HCT116 (cell line): ENCODE measurements around the gene SHISA7. TPM values are rescaled to one million over a fixed set of nuclear protein-coding genes. Genes with fewer than 3 reads are reported as not detected.
A peak's percentile ranks its signal among the peaks of the same experiment; 100 is the strongest.

Experiments
- ATAC-seq: fragments of 200-7000 bp; cut with Tn5 transposase; 2 replicates; pipeline ENCODE4 v1.9.1; 2020; ENCODE audit warnings: mild to moderate bottlenecking, moderate library complexity
- BruUV-seq: library from RNA; stranded (reverse); fragments of 400-500 nt; replicated peaks from 2 replicates; lab custom pipeline; 2021; lab: Mats Ljungman, UMichigan
- CTCF ChIA-PET: fragments of 300-600 bp; sonication (Branson Sonifier 250); formaldehyde crosslinking; loops from one replicate; lab custom pipeline; 2021; ENCODE audit warnings: antibody characterized with exemption; lab: Charles Lee
- POLR2A ChIA-PET: fragments of 300-600, 350-600 bp; sonication (Branson Sonifier 250); formaldehyde crosslinking; loops from one replicate; lab custom pipeline; 2021; ENCODE audit warnings: antibody characterized with exemption; lab: Charles Lee
- RAD21 ChIA-PET, 2 experiments: fragments of 300-600 bp; sonication (Branson Sonifier 250); formaldehyde crosslinking; loops; one replicate each; lab custom pipeline; 2023; ENCODE audit warnings: low total read pairs in 2 of 2; ENCODE audit not compliant: uncharacterized antibody in 2 of 2, unreplicated experiment in 2 of 2, low non-redundant PET in 1 of 2; lab: Charles Lee
- DNase-seq: peaks from one replicate; pipeline ENCODE4 v3.0.0-alpha.2; 2010; ENCODE audit warnings: low read depth, low spot score
- H2AFZ ChIP-seq: fragments of 200-600 bp; shearing (Covaris generic), sonication (generic); 2 replicates; pipeline ENCODE4 v1.6.1; 2017; ENCODE audit warnings: low read depth, mixed run types, mixed read lengths, antibody characterized with exemption, low read length; ENCODE audit not compliant: poor library complexity, severe bottlenecking
- H3K27ac ChIP-seq: 2 replicates; pipeline ENCODE4 v1.5.1; 2012; ENCODE audit warnings: low read depth, low read length
- H3K27me3 ChIP-seq: fragments of 200-600 bp; sonication (generic); 2 replicates; pipeline ENCODE4 v1.6.1; 2016; ENCODE audit warnings: mixed run types, low read length, mixed read lengths; ENCODE audit not compliant: insufficient read depth
- H3K36me3 ChIP-seq, 2 experiments: fragments of 200-500 bp in 1 of 2; fragments of 200-600 bp in 1 of 2; sonication (Bioruptor generic) in 1 of 2; sonication (generic) in 1 of 2; 2 replicates each; pipeline versions ENCODE4 v1.5.1 to v1.6.1; 2014 to 2016; ENCODE audit warnings: low read length in 2 of 2, inconsistent platforms in 1 of 2, mixed read lengths in 1 of 2, mixed run types in 1 of 2; ENCODE audit not compliant: insufficient read depth in 2 of 2, control insufficient read depth in 1 of 2
- H3K4me1 ChIP-seq, 2 experiments: fragments of 200-600 bp in 1 of 2; sonication (generic) in 1 of 2; 2 replicates each; pipeline versions ENCODE4 v1.5.1 to v1.6.1; 2012 to 2017; ENCODE audit warnings: low read length in 2 of 2, inconsistent platforms in 1 of 2, mild to moderate bottlenecking in 1 of 2, mixed read lengths in 1 of 2, mixed run types in 1 of 2, moderate library complexity in 1 of 2; ENCODE audit not compliant: insufficient read depth in 2 of 2, control insufficient read depth in 1 of 2
- H3K4me2 ChIP-seq: fragments of 200-600 bp; sonication (generic); 2 replicates; pipeline ENCODE4 v1.6.1; 2017; ENCODE audit warnings: mixed run types, low read length, mixed read lengths
- H3K4me3 ChIP-seq, 2 experiments: fragments of 200-600 bp in 1 of 2; sonication (generic) in 1 of 2; replicated peaks in 1 of 2; 2 replicates each; pipeline ENCODE4 v1.5.1; 2011 to 2016; ENCODE audit warnings: low read length in 2 of 2, control low read depth in 1 of 2, low read depth in 1 of 2, mild to moderate bottlenecking in 1 of 2, mixed read lengths in 1 of 2, mixed run types in 1 of 2
- H3K79me2 ChIP-seq: fragments of 200-600 bp; sonication (generic); 2 replicates; pipeline ENCODE4 v1.6.1; 2017; ENCODE audit warnings: mild to moderate bottlenecking, mixed run types, low read length, moderate library complexity, mixed read lengths; ENCODE audit not compliant: insufficient read depth
- H3K9ac ChIP-seq: fragments of 200-600 bp; sonication (generic); 2 replicates; pipeline ENCODE4 v1.6.1; 2016; ENCODE audit warnings: low read length, mixed read lengths
- H3K9me2 ChIP-seq: fragments of 200-600 bp; sonication (generic), shearing (Covaris generic); 2 replicates; pipeline ENCODE4 v1.6.1; 2017; ENCODE audit warnings: mixed run types, mild to moderate bottlenecking, moderate library complexity; ENCODE audit not compliant: insufficient read depth
- H3K9me3 ChIP-seq, 2 experiments: fragments of 200-500 bp in 1 of 2; fragments of 200-600 bp in 1 of 2; sonication (Bioruptor generic) in 1 of 2; sonication (generic) in 1 of 2; 2 replicates each; pipeline ENCODE4 v1.6.1; 2014 to 2017; ENCODE audit warnings: low read length in 2 of 2, mixed read lengths in 2 of 2, inconsistent platforms in 1 of 2, low read depth in 1 of 2, mild to moderate bottlenecking in 1 of 2, mixed run types in 1 of 2, moderate library complexity in 1 of 2; ENCODE audit not compliant: control insufficient read depth in 1 of 2, insufficient read depth in 1 of 2
- H4K20me1 ChIP-seq: fragments of 200-600 bp; sonication (generic), shearing (Covaris generic); 2 replicates; pipeline ENCODE4 v1.6.1; 2017; ENCODE audit warnings: mixed run types, mild to moderate bottlenecking, moderate library complexity; ENCODE audit not compliant: insufficient read depth
- ELF1 ChIP-seq: IDR thresholded peaks from 2 replicates; pipeline ENCODE4 v1.6.1; 2012; ENCODE audit warnings: low read depth, borderline replicate concordance
- JUND ChIP-seq: IDR thresholded peaks from 2 replicates; pipeline ENCODE4 v1.6.1; 2012
- POLR2AphosphoS5 ChIP-seq: IDR thresholded peaks from 2 replicates; pipeline ENCODE4 v1.6.1; 2011; ENCODE audit warnings: mild to moderate bottlenecking, low read depth, low read length, moderate library complexity
- SIN3A ChIP-seq: IDR thresholded peaks from 2 replicates; pipeline ENCODE4 v1.6.1; 2012; ENCODE audit warnings: low read depth
- intact Hi-C: fragments of 100-400 bp; cut with micrococcal nuclease; formaldehyde crosslinking; loops from 2 replicates; pipeline ENCODE4 v1.10.0; 2022
- total RNA-seq: library from RNA; stranded (reverse); gene quantifications from one replicate; pipeline ENCODE4 v1.2.1, GENCODE V29; 2021; ENCODE audit not compliant: unreplicated experiment
- TF ChIP-seq, protein P1 (sequence below): IDR thresholded peaks from 2 replicates; pipeline ENCODE4 v1.6.1; 2012
- TF ChIP-seq, protein P2 (sequence below): IDR thresholded peaks from 2 replicates; pipeline ENCODE4 v1.6.1; 2012
- TF ChIP-seq, protein P3 (sequence below), 3 experiments: fragments of 200-600 bp in 1 of 3; sonication (generic) in 1 of 3; IDR thresholded peaks in 2 of 3; conservative IDR thresholded peaks in 1 of 3; 2 replicates each; pipeline ENCODE4 v1.5.1; 2012 to 2017; ENCODE audit warnings: low read depth in 2 of 3, low read length in 2 of 3, antibody characterized with exemption in 1 of 3, borderline replicate concordance in 1 of 3, control low read depth in 1 of 3, mild to moderate bottlenecking in 1 of 3, mixed read lengths in 1 of 3, mixed run types in 1 of 3, moderate library complexity in 1 of 3; ENCODE audit not compliant: insufficient read depth in 1 of 3

Gene SHISA7
- total RNA-seq, 1 experiment from 2014 or later: not detected

DNA sequence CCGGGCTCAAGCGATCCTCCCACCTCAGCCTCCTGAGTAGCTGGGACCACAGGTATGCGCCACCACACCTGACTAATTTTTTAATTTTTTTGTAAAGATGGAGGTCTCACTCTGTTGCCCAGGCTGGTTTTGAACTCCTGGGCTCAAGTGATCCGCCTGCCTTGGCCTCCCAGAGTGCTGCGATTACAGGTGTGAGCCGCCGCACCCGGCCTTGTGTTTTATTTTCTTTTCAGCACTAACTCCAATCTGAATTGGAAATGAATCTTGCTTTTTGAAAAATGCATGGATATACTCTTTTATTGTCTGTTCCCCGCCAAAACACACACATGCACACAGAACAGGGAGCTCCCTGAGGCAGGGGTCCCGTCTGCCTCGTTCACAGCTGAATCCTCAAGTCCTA is 19.6 kb upstream of the SHISA7 start:
- Histone ChIP-seq H3K4me1 (peaks cover 14 to 35% of the 10 kb centered on the region in 2 experiments), H3K4me2 (peak overlapping the region; percentile 98), H3K27ac (no peak overlapping the region), H3K79me2 (peaks cover 12% of the 10 kb centered on the region; the same call in 1 of the 2 replicates), H3K27me3 (no peaks in the 10 kb centered on the region), H3K36me3 (no peaks in the 10 kb centered on the region), H3K4me3 (peak overlapping the region; percentile 51 to 98; a peak in 2 of 4 replicates), H2AFZ (no peak overlapping the region), H3K9ac (no peak overlapping the region), H3K9me3 (no peaks in the 10 kb centered on the region), H4K20me1 (no peaks in the 10 kb centered on the region), H3K9me2 (no peaks in the 10 kb centered on the region)
- intact Hi-C loops: no loop called here
- CTCF ChIA-PET: interaction anchor here (1.5 kb wide), 2 partner anchors 9 to 41 kb away, joined by 3 to 7 read pairs; no protein-coding TSS in a partner anchor
- RAD21 ChIA-PET: no interaction called here
- TF ChIP-seq, protein P1, sequence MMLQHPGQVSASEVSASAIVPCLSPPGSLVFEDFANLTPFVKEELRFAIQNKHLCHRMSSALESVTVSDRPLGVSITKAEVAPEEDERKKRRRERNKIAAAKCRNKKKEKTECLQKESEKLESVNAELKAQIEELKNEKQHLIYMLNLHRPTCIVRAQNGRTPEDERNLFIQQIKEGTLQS: no peak
- TF ChIP-seq, protein P2, sequence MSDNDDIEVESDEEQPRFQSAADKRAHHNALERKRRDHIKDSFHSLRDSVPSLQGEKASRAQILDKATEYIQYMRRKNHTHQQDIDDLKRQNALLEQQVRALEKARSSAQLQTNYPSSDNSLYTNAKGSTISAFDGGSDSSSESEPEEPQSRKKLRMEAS: 0 out of 2 replicates have a peak, but pooled peaks have one; percentile 4
- TF ChIP-seq JUND (no peak), SIN3A (no peak), ELF1 (no peak)
- DNase-seq (no peak), ATAC-seq (no peak)
- BruUV-seq: no TSS peak
- POLR2A ChIA-PET: no interaction called here

DNA sequence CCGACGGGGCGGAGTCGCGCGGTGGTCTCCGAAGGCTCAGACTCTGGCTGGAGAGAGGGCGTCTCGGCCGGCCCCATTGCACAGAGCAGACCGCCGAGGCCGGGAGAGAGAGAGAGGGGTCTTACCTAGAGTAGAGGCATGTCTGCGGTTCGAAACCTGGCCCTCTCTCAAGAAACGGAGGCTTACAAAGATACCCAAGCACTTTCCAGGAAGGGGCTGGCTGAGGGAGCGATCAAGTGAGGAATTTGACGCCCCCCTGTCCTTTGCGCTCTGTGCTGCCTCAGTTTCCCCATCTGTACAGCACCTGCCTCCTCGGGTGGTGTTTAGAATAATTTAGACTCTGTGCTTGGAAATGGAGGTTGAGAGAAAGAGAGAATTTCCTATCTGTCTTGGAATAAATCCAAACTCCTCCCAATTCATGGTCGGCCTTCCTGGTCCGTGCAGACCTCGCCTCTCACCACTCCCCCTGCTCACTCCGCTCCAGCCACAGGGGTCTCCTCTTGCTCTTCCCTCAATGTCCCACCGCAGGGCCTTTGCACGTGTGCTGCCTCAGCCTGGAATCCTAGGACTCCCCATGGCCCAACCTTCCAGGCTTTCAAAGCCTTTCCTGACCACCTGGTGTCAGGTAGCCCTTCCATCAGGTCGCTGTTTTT is 19.0 kb upstream of the SHISA7 start:
- DNase-seq (no peak), ATAC-seq (peak; percentile 31)
- no peaks in the 10 kb centered on the region for H3K27me3 ChIP-seq
- peak overlapping the region; percentile 51 to 98 for H3K4me3 ChIP-seq
- peak overlapping the region; percentile 60 for H3K27ac ChIP-seq
- intact Hi-C loops: no loop called here
- H3K9me2 ChIP-seq: no peaks in the 10 kb centered on the region
- TSS peak; percentile 89 for BruUV-seq
- POLR2A ChIA-PET: interaction anchor here (0.6 to 1.0 kb wide), 6 partner anchors 9 to 55 kb away, joined by 3 to 12 read pairs (median 5); partner anchors contain the start of genes UBE2S and ZNF628
- H3K9ac ChIP-seq: peak overlapping the region; percentile 79
- H3K4me2 ChIP-seq: peak overlapping the region; percentile 98
- H3K36me3 ChIP-seq: no peaks in the 10 kb centered on the region
- no peaks in the 10 kb centered on the region for H3K9me3 ChIP-seq
- H3K4me1 ChIP-seq: peaks cover 9 to 29% of the 10 kb centered on the region in 2 experiments
- RAD21 ChIA-PET: interaction anchor here in 1 of 2 experiments (0.9 kb wide), 1 partner anchor 42 kb away, joined by 4 read pairs; no protein-coding TSS in a partner anchor
- H2AFZ ChIP-seq: no peak overlapping the region
- no peaks in the 10 kb centered on the region for H4K20me1 ChIP-seq
- CTCF ChIA-PET: interaction anchor here (0.6 to 1.5 kb wide), 6 partner anchors 9 to 315 kb away, joined by 3 to 7 read pairs (median 4); partner anchors contain the start of gene ZNF865
- TF ChIP-seq, protein P3, sequence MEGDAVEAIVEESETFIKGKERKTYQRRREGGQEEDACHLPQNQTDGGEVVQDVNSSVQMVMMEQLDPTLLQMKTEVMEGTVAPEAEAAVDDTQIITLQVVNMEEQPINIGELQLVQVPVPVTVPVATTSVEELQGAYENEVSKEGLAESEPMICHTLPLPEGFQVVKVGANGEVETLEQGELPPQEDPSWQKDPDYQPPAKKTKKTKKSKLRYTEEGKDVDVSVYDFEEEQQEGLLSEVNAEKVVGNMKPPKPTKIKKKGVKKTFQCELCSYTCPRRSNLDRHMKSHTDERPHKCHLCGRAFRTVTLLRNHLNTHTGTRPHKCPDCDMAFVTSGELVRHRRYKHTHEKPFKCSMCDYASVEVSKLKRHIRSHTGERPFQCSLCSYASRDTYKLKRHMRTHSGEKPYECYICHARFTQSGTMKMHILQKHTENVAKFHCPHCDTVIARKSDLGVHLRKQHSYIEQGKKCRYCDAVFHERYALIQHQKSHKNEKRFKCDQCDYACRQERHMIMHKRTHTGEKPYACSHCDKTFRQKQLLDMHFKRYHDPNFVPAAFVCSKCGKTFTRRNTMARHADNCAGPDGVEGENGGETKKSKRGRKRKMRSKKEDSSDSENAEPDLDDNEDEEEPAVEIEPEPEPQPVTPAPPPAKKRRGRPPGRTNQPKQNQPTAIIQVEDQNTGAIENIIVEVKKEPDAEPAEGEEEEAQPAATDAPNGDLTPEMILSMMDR (IDR thresholded peaks at IDR 0.05 in 2 of 3, conservative IDR thresholded peaks at IDR 0.05 in 1 of 3; ENCODE audit: borderline replicate concordance in 1 of 3, insufficient read depth in 1 of 3, low read depth in 2 of 3, low read length in 2 of 3): no peak
- TF ChIP-seq POLR2AphosphoS5: peak; percentile 52
- TF ChIP-seq, protein P2: 0 out of 2 replicates have a peak, but pooled peaks have one; percentile 4
- peaks cover 12% of the 10 kb centered on the region; the same call in 1 of the 2 replicates for H3K79me2 ChIP-seq
